SK-N-SH treated with all-trans-retinoic acid at 6 μM for 48 hours (cell line): ENCODE results near the gene MS4A10.

Source experiments
- CSDC2 ChIP-seq: fragments of 250-450 bp; sonication (Bioruptor Pico); IDR thresholded peaks from 2 replicates; pipeline ENCODE4 v1.5.0; 2020; ENCODE audit warnings: mild to moderate bottlenecking, moderate library complexity
- CSRNP3 ChIP-seq: fragments of 250-450 bp; sonication (Bioruptor Pico); IDR thresholded peaks from 2 replicates; pipeline ENCODE4 v1.5.1; 2021; ENCODE audit warnings: mild to moderate bottlenecking, moderate library complexity
- ZFP30 ChIP-seq: fragments of 450-650 bp; formaldehyde crosslinking; IDR thresholded peaks from 2 replicates; pipeline ENCODE4 v1.5.0; 2022; ENCODE audit warnings: mild to moderate bottlenecking, moderate library complexity

GRCh38 chr11:60771146-60771545, 14.0 kb upstream of the MS4A10 start:
- TF ChIP-seq ZFP30 (CRISPR knock-in tag), result no peak
- no peak for TF ChIP-seq CSDC2 (CRISPR knock-in tag)
- no peak for TF ChIP-seq CSRNP3 (CRISPR knock-in tag)
